ENCODE measurements around the gene VMP1.
A peak's percentile ranks its signal among the peaks of the same experiment; 100 is the strongest.

Gene VMP1

DNA sequence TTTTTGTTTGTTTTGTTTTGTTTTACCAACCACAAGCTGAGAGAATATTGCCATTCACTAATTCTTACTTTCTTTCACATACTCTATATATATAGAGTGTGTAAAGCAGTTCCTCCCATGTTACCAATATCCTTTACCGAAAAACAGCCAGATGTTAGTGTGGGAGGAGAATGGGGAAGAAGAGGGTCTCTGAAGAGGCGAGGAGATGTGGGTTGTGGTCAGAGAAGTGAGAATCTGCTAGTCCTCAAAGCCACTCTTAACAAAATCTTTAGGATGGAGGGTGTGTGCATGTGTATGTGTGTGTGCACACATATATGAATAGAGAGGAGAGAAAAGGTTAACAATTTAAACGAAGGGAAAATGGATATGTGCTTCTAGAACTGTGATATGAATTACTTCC is 104.7 kb downstream of the VMP1 start:
- DNase-seq (ENCODE audit: low spot score) = no peak

DNA sequence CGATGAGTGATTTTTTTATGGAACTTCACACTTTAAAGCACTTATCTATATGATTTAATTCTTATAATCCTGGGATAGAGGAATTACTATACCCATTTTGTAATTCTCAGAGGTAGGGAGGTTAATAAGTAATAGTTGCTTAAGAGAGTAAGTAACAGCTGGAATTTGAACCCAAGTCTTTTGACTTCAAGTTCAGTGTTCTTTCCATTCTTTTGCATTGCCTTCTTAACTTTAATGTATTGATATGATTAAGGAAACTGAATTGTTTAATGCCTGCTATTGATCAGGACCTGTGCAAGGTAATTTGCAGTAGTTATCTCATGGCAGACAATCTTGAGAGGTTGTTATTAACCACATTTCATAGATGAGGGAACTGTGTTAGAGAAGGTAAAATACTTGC is 106.8 kb downstream of the VMP1 start:
- no peak for DNase-seq (ENCODE audit: low spot score)

DNA sequence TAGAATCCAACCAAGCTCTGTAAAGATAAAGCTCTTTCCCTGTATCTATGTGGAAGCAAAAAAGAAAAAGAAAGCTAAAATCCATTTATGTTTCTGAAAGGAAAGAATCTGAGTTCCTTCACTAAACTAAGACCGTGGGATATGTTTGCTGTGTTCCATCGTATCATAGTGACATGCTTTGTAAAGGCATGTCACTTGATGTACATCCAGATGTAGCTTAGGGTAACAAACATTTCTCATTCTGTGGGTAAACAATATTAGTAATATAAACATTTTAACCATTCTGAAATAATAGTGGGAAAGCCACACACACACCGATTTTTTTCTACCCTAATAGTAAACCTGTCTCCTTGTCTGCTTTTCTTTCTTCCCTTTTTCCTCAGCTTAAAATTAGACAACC is 107.2 kb downstream of the VMP1 start:
- DNase-seq (ENCODE audit: low spot score) = no peak

DNA sequence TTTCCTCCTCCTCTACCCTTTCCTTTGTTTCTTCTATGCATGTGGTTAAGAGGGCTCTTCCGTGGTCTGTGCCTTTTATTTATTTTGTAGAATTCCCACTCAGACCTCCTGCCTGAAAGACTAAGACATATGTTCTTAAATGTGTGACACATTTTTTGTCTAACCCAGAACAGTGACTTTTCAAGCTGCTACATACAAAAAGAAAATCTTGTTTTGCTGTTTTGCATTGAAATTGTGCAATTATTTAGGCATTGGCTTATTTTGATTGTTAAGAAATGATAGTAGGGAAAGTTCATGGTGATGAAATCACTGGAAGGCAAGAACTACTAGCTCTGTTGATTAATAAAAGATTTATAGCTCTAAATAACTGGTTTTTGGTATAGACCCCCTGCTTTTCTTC is 108.5 kb downstream of the VMP1 start:
- no peak for DNase-seq (ENCODE audit: low spot score)

DNA sequence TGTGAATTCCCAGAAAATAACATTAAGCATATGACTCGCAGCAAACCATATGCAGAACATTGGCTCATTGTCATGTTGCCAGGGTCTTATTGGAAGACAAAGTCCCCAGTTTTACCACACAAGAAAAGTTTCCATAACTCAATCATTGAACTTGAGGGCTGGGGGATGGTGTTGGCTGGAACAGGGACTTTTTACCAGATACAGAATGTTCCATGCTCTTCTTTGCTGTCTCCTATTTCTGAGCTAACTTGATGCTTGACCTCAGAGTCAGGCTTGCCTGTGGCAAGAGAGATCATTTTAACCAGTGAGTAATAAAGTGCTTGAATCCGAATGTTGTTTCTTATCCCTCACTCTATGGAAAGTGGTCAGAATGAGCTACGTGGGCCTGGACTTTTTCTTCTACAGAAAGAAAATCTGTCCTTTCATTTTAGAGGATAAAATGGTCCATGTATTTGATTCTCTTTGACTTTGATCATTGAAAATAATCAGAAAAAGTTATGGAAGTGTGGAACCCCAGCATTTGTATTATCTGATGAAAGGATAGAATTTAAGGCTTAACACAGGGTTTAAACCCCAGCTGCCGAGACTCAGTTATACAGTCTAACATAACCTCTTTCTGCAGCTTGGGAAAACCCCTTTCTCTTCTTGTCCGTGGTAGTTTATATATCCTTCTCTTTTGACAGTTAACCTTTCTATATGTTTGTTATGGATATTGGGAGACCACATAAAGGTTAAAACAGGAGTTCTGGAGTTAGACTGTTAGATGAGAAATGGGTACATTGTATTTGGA is 118.3 kb downstream of the VMP1 start:
- peak; percentile 65 for DNase-seq (ENCODE audit: low spot score)

DNA sequence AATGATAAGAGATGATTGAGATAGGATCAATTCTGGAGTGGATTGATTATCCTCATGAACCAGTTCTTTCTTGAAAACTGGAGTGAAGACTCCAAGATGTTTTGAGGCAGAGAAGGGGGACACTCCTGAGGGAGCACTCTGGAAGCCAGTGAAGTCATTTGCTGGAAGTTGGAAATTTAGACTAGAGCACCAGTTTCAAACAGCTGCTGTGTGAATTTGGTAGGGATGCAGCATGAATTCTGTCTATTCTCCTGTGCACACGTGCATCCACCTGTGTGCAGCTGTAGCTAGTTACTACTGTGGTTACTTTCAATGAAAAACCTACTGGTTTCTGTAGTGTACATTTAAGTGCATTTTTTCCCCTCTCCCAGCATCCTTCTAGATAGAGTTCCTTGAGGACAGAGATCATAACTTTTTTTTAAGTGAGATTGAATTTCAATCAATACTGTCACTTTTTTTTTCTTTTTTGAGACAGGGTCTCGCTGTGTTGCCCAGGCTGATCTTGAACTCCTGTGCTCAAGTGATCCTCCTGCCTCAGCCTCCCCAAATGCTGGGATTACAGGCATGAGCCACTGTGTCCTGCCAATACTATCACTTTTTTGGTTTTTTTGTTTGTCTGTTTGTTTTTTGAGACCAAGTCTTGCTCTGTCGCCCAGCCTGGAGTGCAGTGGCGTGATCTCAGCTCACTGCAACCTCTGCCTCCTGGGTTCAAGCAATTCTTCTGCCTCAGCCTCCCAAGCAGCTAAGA is 119.4 kb downstream of the VMP1 start:
- DNase-seq (ENCODE audit: low spot score) = no peak

DNA sequence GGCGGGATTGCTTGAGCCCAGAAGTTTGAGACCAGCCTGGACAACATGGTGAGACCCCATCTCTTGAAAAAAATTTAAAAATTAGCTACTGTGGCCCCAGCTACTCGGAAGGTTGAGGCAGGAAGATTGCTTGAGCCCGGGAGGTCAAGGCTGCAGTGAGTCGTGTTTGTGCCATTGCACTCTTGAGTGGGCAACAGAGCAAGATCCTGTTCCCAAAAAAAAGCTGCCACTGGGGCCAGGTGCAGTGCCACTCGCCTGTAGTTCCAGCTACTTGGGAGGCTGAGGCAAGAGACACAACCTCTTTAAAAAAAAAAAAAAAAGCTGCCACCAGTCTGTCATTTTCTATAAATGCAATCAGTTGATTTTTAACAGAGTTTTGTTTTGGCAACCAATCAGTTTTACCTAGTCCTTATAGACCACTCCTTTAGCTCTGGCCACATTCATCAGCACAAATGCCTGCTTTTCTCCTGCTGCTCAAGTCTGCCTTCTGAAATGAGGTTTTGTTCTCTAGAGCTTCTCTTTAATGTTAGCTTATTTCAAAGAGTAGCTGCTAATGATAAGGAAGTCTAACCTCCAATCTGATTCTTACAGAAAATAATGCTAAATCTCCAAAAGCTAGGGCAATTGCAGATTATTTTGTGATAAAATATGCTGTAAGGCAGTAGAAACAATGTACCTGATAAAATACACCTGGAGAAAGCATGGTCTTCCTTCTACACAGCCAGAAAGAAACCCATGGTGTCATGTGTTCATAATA is 120.4 kb downstream of the VMP1 start:
- DNase-seq (ENCODE audit: low spot score) = peak; percentile 66

DNA sequence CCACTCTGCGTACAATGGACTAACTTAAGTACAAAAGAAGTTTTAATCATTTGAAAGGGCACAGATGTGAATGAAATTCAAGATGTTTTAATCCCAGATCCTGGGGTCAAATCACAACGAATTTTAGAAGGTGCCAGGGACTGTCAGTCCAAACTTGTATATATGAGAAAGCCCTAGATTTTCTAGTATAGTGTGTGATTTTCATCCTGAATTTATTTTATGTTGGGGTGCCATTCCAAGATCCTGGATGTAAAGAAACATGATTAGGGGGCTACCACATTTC is 121.0 kb downstream of the VMP1 start:
- no peak for DNase-seq (ENCODE audit: low spot score)

DNA sequence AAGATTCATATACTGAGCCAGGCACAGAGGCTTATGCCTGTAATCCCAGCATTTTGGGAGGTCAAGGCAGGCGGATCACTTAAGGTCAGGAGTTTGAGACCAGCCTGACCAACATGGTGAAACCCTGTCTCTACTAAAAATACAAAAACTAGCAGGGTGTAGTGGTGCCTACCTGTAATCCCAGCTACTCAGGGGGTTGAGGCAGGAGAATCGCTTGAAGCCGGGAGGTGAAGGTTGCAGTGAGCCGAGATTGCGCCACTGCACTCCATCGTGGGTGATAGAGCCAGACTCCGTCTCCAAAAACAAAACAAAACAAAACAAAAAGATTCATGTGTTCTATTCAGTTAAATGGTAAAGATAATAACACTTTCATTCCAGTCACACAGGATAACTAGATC is 121.4 kb downstream of the VMP1 start:
- DNase-seq (ENCODE audit: low spot score) = peak; percentile 68

DNA sequence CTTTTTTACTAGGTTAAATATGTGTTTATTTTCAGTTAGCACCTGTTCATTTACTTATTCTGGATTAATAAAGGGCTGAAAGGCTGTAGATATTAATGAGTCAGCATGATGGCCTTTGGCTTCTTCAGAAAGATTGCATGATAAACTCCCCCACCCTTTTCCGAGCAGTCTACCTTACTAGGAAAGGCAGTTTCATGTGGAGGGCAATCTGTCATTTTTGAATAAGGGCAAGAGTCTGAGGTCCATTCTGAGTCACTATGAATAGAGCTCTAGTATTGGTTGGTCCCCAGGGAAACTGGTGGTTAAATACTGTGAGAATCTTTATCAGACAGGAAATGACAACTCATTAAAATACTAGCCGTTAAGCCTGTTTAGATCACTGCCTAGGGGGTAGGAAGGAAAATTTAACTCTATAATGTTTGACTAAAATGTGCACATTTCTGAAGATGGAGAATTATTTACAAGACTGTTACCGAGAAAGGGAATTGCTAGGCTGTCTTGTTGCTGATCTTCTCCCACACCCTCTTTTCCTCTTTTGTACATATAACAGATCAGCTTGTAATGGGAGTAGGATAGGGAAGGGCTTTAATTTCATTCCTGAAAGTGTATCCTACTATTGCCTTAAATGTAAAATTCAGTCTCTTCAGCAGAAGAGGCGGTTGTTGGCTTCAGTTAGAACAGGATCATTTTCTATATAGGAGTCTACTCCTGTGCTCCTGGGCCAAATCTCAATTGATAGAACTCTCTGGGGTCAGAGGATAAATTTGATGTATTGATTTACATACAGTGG is 122.0 kb downstream of the VMP1 start:
- DNase-seq (ENCODE audit: low spot score) = peak; percentile 97

DNA sequence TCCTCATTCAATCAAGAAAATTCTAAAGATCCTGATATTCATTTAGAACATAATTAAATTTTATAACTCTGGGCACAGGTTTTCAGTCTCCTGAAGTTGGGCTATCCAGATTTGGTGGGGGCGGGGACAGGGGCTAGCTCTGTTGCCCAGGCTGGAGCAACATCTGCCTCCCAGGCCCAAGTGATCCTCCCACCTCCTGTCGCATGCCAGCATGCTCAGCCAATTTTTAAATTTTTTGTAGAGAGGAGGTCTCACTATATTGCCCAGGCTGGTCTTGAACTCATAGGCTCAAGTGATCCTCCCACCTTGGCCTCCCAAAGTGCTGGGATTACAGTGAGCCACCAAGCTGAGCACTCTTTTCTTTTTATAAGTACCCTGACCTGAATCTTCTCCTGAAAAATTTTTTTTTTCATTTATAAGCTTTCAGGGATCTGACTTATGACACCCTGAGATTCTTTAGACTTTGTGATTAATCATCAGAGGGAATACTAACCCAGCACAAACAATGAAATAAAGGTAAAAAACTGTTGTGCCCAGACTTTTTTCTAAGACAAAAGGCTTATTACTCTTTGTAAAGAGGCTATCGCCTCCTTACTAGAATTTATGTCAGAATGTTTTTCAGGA is 122.7 kb downstream of the VMP1 start:
- DNase-seq (ENCODE audit: low spot score) = peak; percentile 78

DNA sequence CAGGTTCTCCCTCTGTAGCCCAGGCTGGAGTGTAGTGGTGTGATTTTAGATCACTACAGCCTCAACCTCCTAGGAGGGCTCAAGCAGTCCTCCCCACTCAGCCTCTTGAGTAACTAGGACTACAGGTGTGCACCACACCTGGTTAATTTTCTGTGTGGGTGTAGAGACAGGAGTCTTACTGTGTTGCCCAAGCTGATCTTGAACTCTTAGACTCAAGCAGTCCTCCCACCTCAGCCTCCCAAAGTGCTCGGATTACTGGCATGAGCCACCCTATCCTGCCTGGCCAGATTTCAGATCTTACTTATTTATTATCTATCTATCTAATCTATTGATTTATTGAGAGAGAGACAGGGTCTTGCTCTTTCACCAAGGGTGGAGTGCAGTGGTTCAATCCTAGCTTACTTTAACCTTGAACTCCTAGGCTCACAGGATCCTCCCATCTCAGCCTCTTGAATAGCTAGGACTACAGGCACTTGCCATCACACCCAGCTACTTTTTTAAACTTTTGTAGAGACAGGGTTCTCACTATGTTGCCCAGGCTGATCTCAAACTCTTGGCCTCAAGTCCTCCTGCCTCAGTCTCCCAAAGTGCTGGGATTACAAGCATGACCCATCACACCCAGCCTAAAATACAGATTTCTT is 123.5 kb downstream of the VMP1 start:
- no peak for DNase-seq (ENCODE audit: low spot score)

DNA sequence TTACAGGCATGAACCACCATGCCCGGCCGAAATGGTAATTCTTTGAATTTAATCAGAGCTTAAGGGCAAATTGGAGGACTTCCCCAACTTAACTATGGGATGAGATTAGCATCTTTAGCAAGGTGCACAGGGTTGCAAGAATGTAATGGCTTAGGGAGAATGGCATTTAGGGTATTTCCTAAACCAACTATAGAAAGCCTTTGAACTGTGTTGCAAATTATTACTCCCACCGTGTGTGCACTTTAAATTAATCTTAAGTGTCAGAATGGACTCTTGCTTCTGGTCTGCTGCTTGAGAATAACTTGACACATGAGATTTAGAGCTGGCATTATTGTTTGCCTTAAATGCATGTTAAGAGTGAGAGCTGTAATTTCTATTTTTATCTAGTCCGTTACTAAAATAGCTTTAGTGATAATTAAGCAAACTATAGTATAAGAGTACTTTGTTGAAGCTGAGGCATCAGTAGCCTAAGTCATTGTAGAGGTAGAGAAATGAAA is 125.5 kb downstream of the VMP1 start:
- DNase-seq (ENCODE audit: low spot score) = no peak

DNA sequence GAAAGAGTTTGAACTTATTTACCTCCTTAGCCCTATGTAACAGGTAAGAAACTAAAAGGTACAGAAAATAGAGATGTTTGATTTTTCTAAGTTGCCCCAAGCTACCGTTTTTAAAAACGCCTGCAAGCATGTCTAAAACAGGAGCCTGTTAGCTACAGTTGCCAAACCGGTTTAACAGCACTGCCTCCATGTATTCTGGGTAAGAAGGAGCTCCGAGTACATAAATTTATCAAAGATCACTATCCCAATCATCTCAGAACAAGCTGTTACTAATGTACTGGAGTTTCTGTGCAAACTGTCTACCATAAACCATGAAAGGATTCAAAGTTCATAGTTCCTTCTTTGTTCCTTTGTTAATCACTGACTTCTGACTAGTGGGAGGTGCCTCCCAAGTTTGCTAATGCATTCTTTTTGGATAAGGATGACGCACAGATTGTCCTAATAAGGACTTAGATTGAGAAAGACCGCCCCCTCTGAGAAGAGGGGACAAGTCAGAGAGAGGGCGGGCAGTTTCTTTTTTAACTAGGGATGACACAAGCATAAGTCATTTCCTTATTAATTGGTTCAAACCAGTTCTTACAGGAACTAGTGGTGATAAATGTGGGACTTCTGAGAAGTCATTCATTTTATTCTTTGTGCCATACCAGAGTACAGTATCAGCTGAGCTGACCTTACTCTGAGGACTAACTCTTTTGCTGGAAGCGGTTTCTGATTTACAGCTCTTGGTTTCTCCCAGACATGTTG is 130.0 kb downstream of the VMP1 start:
- peak; percentile 97 for DNase-seq (ENCODE audit: low spot score)

DNA sequence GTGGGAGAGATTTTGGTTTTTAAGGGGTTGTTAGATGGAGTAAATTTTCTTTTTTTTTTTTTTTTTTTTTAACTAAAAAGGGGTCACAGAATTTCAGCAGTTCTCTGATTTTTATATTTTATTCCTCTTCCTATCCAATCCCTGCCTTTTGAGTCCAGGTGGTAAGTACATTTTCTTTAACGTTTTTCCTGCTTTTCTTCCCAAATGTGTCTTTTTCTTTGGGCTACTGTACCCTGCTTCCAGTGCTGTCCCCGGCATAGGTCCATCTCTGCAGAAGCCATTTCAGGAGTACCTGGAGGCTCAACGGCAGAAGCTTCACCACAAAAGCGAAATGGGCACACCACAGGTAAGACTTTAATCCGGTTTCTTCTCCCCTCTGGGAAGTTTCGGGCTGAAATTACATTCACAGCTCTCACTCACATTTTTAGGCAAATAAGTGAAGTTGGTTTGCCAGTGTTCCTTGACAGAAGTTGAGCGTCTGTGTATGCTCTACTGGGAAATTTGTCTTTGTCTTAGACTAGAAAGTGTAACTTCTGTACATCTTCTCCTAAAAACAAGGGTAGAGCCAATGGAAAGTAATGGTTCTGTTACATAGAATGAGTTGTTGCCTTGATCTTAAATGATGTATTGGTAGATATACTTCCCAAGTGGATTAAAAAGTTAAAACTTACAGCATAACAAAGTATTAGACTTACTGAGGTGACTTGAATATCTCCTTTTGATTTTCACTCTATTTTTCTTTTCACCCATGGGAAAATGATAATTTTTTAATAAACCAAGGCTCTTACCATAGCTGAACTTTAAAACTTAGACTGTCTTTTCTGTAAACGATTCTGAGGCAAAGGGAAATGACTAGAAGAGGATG is 130.8 kb downstream of the VMP1 start:
- DNase-seq (ENCODE audit: low spot score) = peak; percentile 67

DNA sequence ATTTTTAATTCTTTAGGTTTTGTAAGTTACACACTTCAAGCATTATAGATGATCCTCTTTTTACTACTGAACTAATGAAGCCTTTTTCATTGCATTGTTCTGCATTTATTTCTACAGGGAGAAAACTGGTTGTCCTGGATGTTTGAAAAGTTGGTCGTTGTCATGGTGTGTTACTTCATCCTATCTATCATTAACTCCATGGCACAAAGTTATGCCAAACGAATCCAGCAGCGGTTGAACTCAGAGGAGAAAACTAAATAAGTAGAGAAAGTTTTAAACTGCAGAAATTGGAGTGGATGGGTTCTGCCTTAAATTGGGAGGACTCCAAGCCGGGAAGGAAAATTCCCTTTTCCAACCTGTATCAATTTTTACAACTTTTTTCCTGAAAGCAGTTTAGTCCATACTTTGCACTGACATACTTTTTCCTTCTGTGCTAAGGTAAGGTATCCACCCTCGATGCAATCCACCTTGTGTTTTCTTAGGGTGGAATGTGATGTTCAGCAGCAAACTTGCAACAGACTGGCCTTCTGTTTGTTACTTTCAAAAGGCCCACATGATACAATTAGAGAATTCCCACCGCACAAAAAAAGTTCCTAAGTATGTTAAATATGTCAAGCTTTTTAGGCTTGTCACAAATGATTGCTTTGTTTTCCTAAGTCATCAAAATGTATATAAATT is 132.3 kb downstream of the VMP1 start:
- no peak for DNase-seq (ENCODE audit: low spot score)

DNA sequence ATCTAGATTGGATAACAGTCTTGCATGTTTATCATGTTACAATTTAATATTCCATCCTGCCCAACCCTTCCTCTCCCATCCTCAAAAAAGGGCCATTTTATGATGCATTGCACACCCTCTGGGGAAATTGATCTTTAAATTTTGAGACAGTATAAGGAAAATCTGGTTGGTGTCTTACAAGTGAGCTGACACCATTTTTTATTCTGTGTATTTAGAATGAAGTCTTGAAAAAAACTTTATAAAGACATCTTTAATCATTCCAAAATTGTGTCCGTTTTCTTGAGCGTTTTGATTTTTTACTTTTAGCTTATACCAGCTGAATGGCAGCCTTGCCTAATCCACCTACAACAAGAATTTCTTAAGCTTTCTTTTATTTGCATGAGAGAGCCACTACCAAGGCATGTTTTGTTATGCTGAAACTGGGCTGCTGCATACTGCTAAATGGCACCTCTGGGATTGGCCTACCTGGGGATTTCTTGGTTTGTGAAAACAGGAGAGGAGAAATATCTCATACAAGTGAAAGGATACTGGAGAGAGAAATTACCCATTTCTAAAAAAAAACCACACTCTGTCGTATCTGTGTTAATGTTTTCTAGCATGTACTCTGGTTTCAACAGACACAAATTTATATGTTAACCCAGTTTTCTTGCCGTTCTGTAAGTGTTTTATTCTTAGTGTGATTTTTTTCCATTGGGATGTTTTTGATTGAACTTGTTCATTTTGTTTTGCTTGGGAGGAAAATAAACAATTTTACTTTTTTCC is 133.1 kb downstream of the VMP1 start:
- peak; percentile 62 for DNase-seq (ENCODE audit: low spot score)
